ENCODE results near the gene HCN2.
"Not testable (repeated sequence)": the region's sequence is repeated elsewhere in the genome, so short reads cannot be mapped to it uniquely, and the experiment has no call there.

HCN2 gene

GRCh38 chr19:621191-621590, 31.5 kb downstream of the HCN2 start:
- not testable (repeated sequence) for H3K4me3 Mint-ChIP-seq; H3K4me1 Mint-ChIP-seq (ENCODE audit: low read depth); H3K27me3 Mint-ChIP-seq (ENCODE audit: low read depth); H3K27ac Mint-ChIP-seq; DNase-seq (ENCODE audit: low spot score); H3K9me3 Mint-ChIP-seq
- peaks cover 12% of the 10 kb centered on the region for H3K36me3 Mint-ChIP-seq (ENCODE audit: low read depth)

GRCh38 chr19:621819-622218, 32.1 kb downstream of the HCN2 start:
- H3K4me3 Mint-ChIP-seq: no peak overlapping the region
- no peaks in the 10 kb centered on the region for H3K27me3 Mint-ChIP-seq (ENCODE audit: low read depth)
- no peaks in the 10 kb centered on the region for H3K9me3 Mint-ChIP-seq
- H3K36me3 Mint-ChIP-seq (ENCODE audit: low read depth): peaks cover 13% of the 10 kb centered on the region
- no peaks in the 10 kb centered on the region for H3K4me1 Mint-ChIP-seq (ENCODE audit: low read depth)
- no peak overlapping the region for H3K27ac Mint-ChIP-seq
- no peak for DNase-seq (ENCODE audit: low spot score)

GRCh38 chr19:622666-623065, 33.0 kb downstream of the HCN2 start:
- peaks cover 14% of the 10 kb centered on the region for H3K36me3 Mint-ChIP-seq (ENCODE audit: low read depth)
- H3K27me3 Mint-ChIP-seq (ENCODE audit: low read depth): no peaks in the 10 kb centered on the region
- H3K4me1 Mint-ChIP-seq (ENCODE audit: low read depth): no peaks in the 10 kb centered on the region
- H3K4me3 Mint-ChIP-seq: no peak overlapping the region
- no peaks in the 10 kb centered on the region for H3K9me3 Mint-ChIP-seq
- H3K27ac Mint-ChIP-seq: no peak overlapping the region
- no peak for DNase-seq (ENCODE audit: low spot score)

- peaks cover 18% of the 10 kb centered on the region for H3K36me3 Mint-ChIP-seq (ENCODE audit: low read depth)
- H3K4me3 Mint-ChIP-seq: no peak overlapping the region
- H3K27ac Mint-ChIP-seq: no peak overlapping the region
- no peaks in the 10 kb centered on the region for H3K4me1 Mint-ChIP-seq (ENCODE audit: low read depth)
- no peaks in the 10 kb centered on the region for H3K9me3 Mint-ChIP-seq
- H3K27me3 Mint-ChIP-seq (ENCODE audit: low read depth): no peaks in the 10 kb centered on the region
- DNase-seq (ENCODE audit: low spot score): no peak
Observed at GRCh38 chr19:623175-623916, 33.7 kb downstream of the HCN2 start.

- Mint-ChIP-seq H3K27ac (no peak overlapping the region), H3K36me3 (ENCODE audit: low read depth) (peaks cover 18% of the 10 kb centered on the region), H3K4me3 (no peak overlapping the region), H3K27me3 (ENCODE audit: low read depth) (no peaks in the 10 kb centered on the region), H3K9me3 (no peaks in the 10 kb centered on the region), H3K4me1 (ENCODE audit: low read depth) (peaks cover 2% of the 10 kb centered on the region)
- DNase-seq (ENCODE audit: low spot score): no peak
Observed at GRCh38 chr19:623974-624373, 34.3 kb downstream of the HCN2 start.

GRCh38 chr19:624433-625109, 34.9 kb downstream of the HCN2 start:
- H3K27me3 Mint-ChIP-seq (ENCODE audit: low read depth): no peaks in the 10 kb centered on the region
- peaks cover 16% of the 10 kb centered on the region for H3K36me3 Mint-ChIP-seq (ENCODE audit: low read depth)
- no peak overlapping the region for H3K27ac Mint-ChIP-seq
- H3K4me3 Mint-ChIP-seq: no peak overlapping the region
- DNase-seq (ENCODE audit: low spot score): no peak
- no peaks in the 10 kb centered on the region for H3K9me3 Mint-ChIP-seq
- peaks cover 4% of the 10 kb centered on the region for H3K4me1 Mint-ChIP-seq (ENCODE audit: low read depth)

- Mint-ChIP-seq H3K4me3 (no peak overlapping the region), H3K4me1 (ENCODE audit: low read depth) (peaks cover 4% of the 10 kb centered on the region), H3K27ac (no peak overlapping the region), H3K27me3 (ENCODE audit: low read depth) (no peaks in the 10 kb centered on the region), H3K9me3 (no peaks in the 10 kb centered on the region), H3K36me3 (ENCODE audit: low read depth) (peaks cover 14% of the 10 kb centered on the region)
- no peak for DNase-seq (ENCODE audit: low spot score)
Observed at GRCh38 chr19:625257-625656, 35.6 kb downstream of the HCN2 start.

- H3K36me3 Mint-ChIP-seq (ENCODE audit: low read depth): peaks cover 19% of the 10 kb centered on the region
- not testable (repeated sequence) for H3K27me3 Mint-ChIP-seq (ENCODE audit: low read depth); DNase-seq (ENCODE audit: low spot score); H3K9me3 Mint-ChIP-seq; H3K4me3 Mint-ChIP-seq; H3K4me1 Mint-ChIP-seq (ENCODE audit: low read depth); H3K27ac Mint-ChIP-seq
Observed at GRCh38 chr19:626566-626965, 36.9 kb downstream of the HCN2 start.

- no peak for DNase-seq (ENCODE audit: low spot score)
- peaks cover 6% of the 10 kb centered on the region for H3K4me1 Mint-ChIP-seq (ENCODE audit: low read depth)
- H3K27ac Mint-ChIP-seq: no peak overlapping the region
- no peaks in the 10 kb centered on the region for H3K27me3 Mint-ChIP-seq (ENCODE audit: low read depth)
- no peaks in the 10 kb centered on the region for H3K9me3 Mint-ChIP-seq
- no peak overlapping the region for H3K4me3 Mint-ChIP-seq
- peaks cover 19% of the 10 kb centered on the region for H3K36me3 Mint-ChIP-seq (ENCODE audit: low read depth)
Observed at GRCh38 chr19:628168-628567, 38.5 kb downstream of the HCN2 start.

- not testable (repeated sequence) for H3K27ac Mint-ChIP-seq; H3K27me3 Mint-ChIP-seq (ENCODE audit: low read depth); H3K9me3 Mint-ChIP-seq; DNase-seq (ENCODE audit: low spot score); H3K4me3 Mint-ChIP-seq
- peaks cover 13% of the 10 kb centered on the region for H3K4me1 Mint-ChIP-seq (ENCODE audit: low read depth)
- peaks cover 19% of the 10 kb centered on the region for H3K36me3 Mint-ChIP-seq (ENCODE audit: low read depth)
Observed at GRCh38 chr19:629515-629914, 39.8 kb downstream of the HCN2 start.

- Mint-ChIP-seq H3K36me3 (ENCODE audit: low read depth) (peaks cover 19% of the 10 kb centered on the region), H3K27ac (peak overlapping the region; percentile 26), H3K4me1 (ENCODE audit: low read depth) (peaks cover 13% of the 10 kb centered on the region), H3K27me3 (ENCODE audit: low read depth) (no peaks in the 10 kb centered on the region), H3K4me3 (no peak overlapping the region), H3K9me3 (no peaks in the 10 kb centered on the region)
- no peak for DNase-seq (ENCODE audit: low spot score)
Observed at GRCh38 chr19:629961-630714, 40.5 kb downstream of the HCN2 start.

GRCh38 chr19:632579-633067, 42.9 kb downstream of the HCN2 start:
- H3K27ac Mint-ChIP-seq: peak overlapping the region; percentile 95
- peaks cover 13% of the 10 kb centered on the region for H3K4me1 Mint-ChIP-seq (ENCODE audit: low read depth)
- H3K27me3 Mint-ChIP-seq (ENCODE audit: low read depth): peaks cover 4% of the 10 kb centered on the region
- no peaks in the 10 kb centered on the region for H3K9me3 Mint-ChIP-seq
- peak; percentile 53 for DNase-seq (ENCODE audit: low spot score)
- H3K4me3 Mint-ChIP-seq: peak overlapping the region; percentile 98
- H3K36me3 Mint-ChIP-seq (ENCODE audit: low read depth): peaks cover 15% of the 10 kb centered on the region

- H3K36me3 Mint-ChIP-seq (ENCODE audit: low read depth): peaks cover 12% of the 10 kb centered on the region
- peak within 1 kb of the TSS; percentile 98 for H3K4me3 Mint-ChIP-seq
- H3K4me1 Mint-ChIP-seq (ENCODE audit: low read depth): peaks cover 13% of the 10 kb centered on the region
- peak within 1 kb of the TSS; percentile 95 for H3K27ac Mint-ChIP-seq
- peak; percentile 98 for DNase-seq (ENCODE audit: low spot score)
- peaks cover 7% of the 10 kb centered on the region for H3K27me3 Mint-ChIP-seq (ENCODE audit: low read depth)
- no peaks in the 10 kb centered on the region for H3K9me3 Mint-ChIP-seq
Observed at GRCh38 chr19:633068-633785, 43.5 kb downstream of the HCN2 start, which contains the start of gene POLRMT. TSS of gene POLRMT (minus strand) at chr19:633537. CDS start at chr19:633512, 25 bp downstream.

Data from T-helper 2 cell treated with Interferon-gamma antibody and Interleukin-4, amounts not matched to agents 5 μg/mL and 100 μg/mL, for 36 hours (primary cell).